ENCODE data around the gene LAMB3. TPM values are rescaled to one million over a fixed set of nuclear protein-coding genes. Genes with fewer than 3 reads are reported as not detected.

Gene LAMB3
- polyA plus RNA-seq, 1 experiment: 4.4 TPM

GRCh38 chr1:209589440-209589839 lies 62.8 kb downstream of the LAMB3 start:
- CTCF ChIA-PET: interaction anchor here (1.1 to 5.0 kb wide), 10 partner anchors 10 to 109 kb away, joined by 3 to 23 read pairs (median 4); no protein-coding TSS in a partner anchor

GRCh38 chr1:209587789-209588188 lies 64.4 kb downstream of the LAMB3 start:
- ChIA-PET POLR2A (no interaction called here), CTCF (interaction anchor here (0.9 to 5.0 kb wide), 4 partner anchors 12 to 117 kb away, joined by 3 to 23 read pairs (median 5); partner anchors contain the start of gene HSD11B1)
- Histone ChIP-seq H3K4me3 (ENCODE audit: low read depth, low read length) (no peak overlapping the region), H3K27me3 (ENCODE audit: control insufficient read depth, insufficient read depth, low read length) (no peaks in the 10 kb centered on the region), H3K36me3 (ENCODE audit: control insufficient read depth, insufficient read depth, low read length) (no peaks in the 10 kb centered on the region)
- DNase-seq (ENCODE audit: low read depth): no peak
- no peak for TF ChIP-seq CTCF (IDR thresholded peaks at IDR 0.05; ENCODE audit: insufficient read depth, low read depth, low read length)

More at GRCh38 chr1:209589440-209589839, 62.8 kb downstream of the LAMB3 start:
- DNase-seq (ENCODE audit: low read depth): no peak
- Histone ChIP-seq H3K4me3 (ENCODE audit: low read depth, low read length) (no peak overlapping the region), H3K36me3 (ENCODE audit: control insufficient read depth, insufficient read depth, low read length) (no peaks in the 10 kb centered on the region), H3K27me3 (ENCODE audit: control insufficient read depth, insufficient read depth, low read length) (no peaks in the 10 kb centered on the region)
- no peak for TF ChIP-seq CTCF (IDR thresholded peaks at IDR 0.05; ENCODE audit: insufficient read depth, low read depth, low read length)
- POLR2A ChIA-PET: no interaction called here

GRCh38 chr1:209586221-209586740 lies 65.9 kb downstream of the LAMB3 start:
- Histone ChIP-seq H3K36me3 (ENCODE audit: control insufficient read depth, insufficient read depth, low read length) (no peaks in the 10 kb centered on the region), H3K27me3 (ENCODE audit: control insufficient read depth, insufficient read depth, low read length) (no peaks in the 10 kb centered on the region), H3K4me3 (ENCODE audit: low read depth, low read length) (no peak overlapping the region)
- ChIA-PET POLR2A (no interaction called here), CTCF (interaction anchor here (0.7 to 5.1 kb wide), 9 partner anchors 10 to 163 kb away, joined by 3 to 37 read pairs (median 4); partner anchors contain the start of gene HSD11B1)
- no peak for TF ChIP-seq CTCF (IDR thresholded peaks at IDR 0.05; ENCODE audit: insufficient read depth, low read depth, low read length)
- DNase-seq (ENCODE audit: low read depth): no peak

GRCh38 chr1:209585672-209586071 lies 66.6 kb downstream of the LAMB3 start:
- H3K4me3 ChIP-seq (ENCODE audit: low read depth, low read length): no peak overlapping the region
- CTCF ChIA-PET: interaction anchor here (0.9 to 5.1 kb wide), 9 partner anchors 9 to 163 kb away, joined by 3 to 37 read pairs (median 4); partner anchors contain the start of gene HSD11B1
- POLR2A ChIA-PET: no interaction called here

GRCh38 chr1:209585197-209585596 lies 67.0 kb downstream of the LAMB3 start:
- POLR2A ChIA-PET: no interaction called here
- no peak overlapping the region for H3K4me3 ChIP-seq (ENCODE audit: low read depth, low read length)
- TF ChIP-seq CTCF (IDR thresholded peaks at IDR 0.05; ENCODE audit: insufficient read depth, low read depth, low read length): no peak
- H3K36me3 ChIP-seq (ENCODE audit: control insufficient read depth, insufficient read depth, low read length): no peaks in the 10 kb centered on the region
- no peaks in the 10 kb centered on the region for H3K27me3 ChIP-seq (ENCODE audit: control insufficient read depth, insufficient read depth, low read length)
- no peak for DNase-seq (ENCODE audit: low read depth)
- CTCF ChIA-PET: interaction anchor here (0.9 to 5.1 kb wide), 7 partner anchors 9 to 164 kb away, joined by 3 to 37 read pairs (median 6); partner anchors contain the start of gene HSD11B1

More at GRCh38 chr1:209585672-209586071, 66.6 kb downstream of the LAMB3 start:
- no peaks in the 10 kb centered on the region for H3K36me3 ChIP-seq (ENCODE audit: control insufficient read depth, insufficient read depth, low read length)
- peak; percentile 18; the same call in 1 of the 2 replicates for TF ChIP-seq CTCF (IDR thresholded peaks at IDR 0.05; ENCODE audit: insufficient read depth, low read depth, low read length)
- DNase-seq (ENCODE audit: low read depth): no peak
- H3K27me3 ChIP-seq (ENCODE audit: control insufficient read depth, insufficient read depth, low read length): no peaks in the 10 kb centered on the region

Data from BJ (cell line).